ENCODE measurements around the gene PLK5.
"Not testable (repeated sequence)": the region's sequence is repeated elsewhere in the genome, so short reads cannot be mapped to it uniquely, and the experiment has no call there.

PLK5 gene, protein sequence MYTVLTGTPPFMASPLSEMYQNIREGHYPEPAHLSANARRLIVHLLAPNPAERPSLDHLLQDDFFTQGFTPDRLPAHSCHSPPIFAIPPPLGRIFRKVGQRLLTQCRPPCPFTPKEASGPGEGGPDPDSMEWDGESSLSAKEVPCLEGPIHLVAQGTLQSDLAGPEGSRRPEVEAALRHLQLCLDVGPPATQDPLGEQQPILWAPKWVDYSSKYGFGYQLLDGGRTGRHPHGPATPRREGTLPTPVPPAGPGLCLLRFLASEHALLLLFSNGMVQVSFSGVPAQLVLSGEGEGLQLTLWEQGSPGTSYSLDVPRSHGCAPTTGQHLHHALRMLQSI

DNA sequence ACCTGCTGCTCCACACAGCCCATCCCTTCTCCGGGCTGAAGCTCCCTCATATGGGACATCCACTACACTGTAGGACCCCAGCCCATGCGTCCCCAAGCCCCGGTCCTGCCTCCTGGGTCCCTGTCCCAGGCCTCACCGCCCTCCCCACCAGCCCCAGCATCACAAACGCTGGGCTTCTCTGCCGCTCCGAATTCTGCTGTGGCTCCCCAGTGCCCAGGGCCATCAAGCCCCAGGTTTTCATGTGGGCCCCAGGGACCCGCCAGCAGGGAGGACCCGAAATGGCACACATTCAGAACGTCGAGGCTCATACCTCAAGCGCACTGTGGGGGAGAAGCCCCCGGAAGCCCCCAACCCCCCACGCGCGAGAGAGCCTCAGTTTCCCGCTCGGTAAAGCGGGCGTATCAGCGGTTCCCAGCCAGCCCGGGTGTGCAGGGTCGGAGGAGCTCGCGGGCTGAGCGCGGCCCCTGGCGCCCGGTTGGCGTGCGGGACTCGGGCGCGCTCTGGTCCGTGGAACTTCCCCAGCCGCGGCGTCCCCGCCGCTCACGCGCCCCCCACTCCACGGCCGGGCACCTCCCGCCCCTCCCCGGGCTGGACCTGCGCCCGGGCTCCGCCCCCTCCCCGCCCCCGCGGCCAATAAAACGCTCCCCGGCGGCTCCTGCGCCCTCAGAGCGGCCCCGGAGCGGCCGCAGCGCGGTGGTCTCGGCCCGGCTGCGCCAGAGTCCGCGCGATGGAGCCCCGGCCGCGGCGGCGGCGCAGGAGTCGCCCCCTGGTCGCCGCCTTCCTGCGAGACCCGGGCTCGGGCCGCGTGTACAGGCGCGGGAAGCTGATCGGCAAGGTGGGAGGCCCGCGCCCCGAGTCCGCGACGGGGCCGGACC is at the start of gene PLK5:
Gene PLK5, plus strand, starts transcription at position 666 of the 875 bp plus-strand sequence. CDS start 2,920 bp downstream, outside the sequence.
- Histone ChIP-seq H3K27ac (ENCODE audit: low read length) (no peak within 1 kb of the TSS), H3K36me3 (ENCODE audit: control insufficient read depth, low read depth, low read length) (no peaks in the 10 kb centered on the region), H3K27me3 (ENCODE audit: control insufficient read depth, insufficient read depth, low read length) (peaks cover 46% of the 10 kb centered on the region), H3K9ac (ENCODE audit: low read length) (no peak within 1 kb of the TSS), H3K4me1 (ENCODE audit: control insufficient read depth, low read depth, low read length) (no peaks in the 10 kb centered on the region), H3K9me3 (ENCODE audit: control insufficient read depth, low read depth, low read length) (no peaks in the 10 kb centered on the region), H3K4me3 (ENCODE audit: low read length) (peak within 1 kb of the TSS; percentile 12)

GRCh38 chr19:1474765-1475351 is 49.0 kb upstream of the PLK5 start:
- no peaks in the 10 kb centered on the region for H3K36me3 ChIP-seq (ENCODE audit: control insufficient read depth, low read depth, low read length)

GRCh38 chr19:1475751-1476437 is 48.0 kb upstream of the PLK5 start:
- Histone ChIP-seq H3K9ac (ENCODE audit: low read length) (no peak overlapping the region), H3K27me3 (ENCODE audit: control insufficient read depth, insufficient read depth, low read length) (peaks cover 30% of the 10 kb centered on the region), H3K9me3 (ENCODE audit: control insufficient read depth, low read depth, low read length) (no peaks in the 10 kb centered on the region), H3K27ac (ENCODE audit: low read length) (no peak overlapping the region), H3K36me3 (ENCODE audit: control insufficient read depth, low read depth, low read length) (no peaks in the 10 kb centered on the region), H3K4me3 (ENCODE audit: low read length) (no peak overlapping the region), H3K4me1 (ENCODE audit: control insufficient read depth, low read depth, low read length) (no peaks in the 10 kb centered on the region)

More at GRCh38 chr19:1474765-1475351, 49.0 kb upstream of the PLK5 start:
- no peaks in the 10 kb centered on the region for H3K9me3 ChIP-seq (ENCODE audit: control insufficient read depth, low read depth, low read length)
- no peak overlapping the region for H3K4me3 ChIP-seq (ENCODE audit: low read length)
- no peak overlapping the region for H3K27ac ChIP-seq (ENCODE audit: low read length)
- H3K4me1 ChIP-seq (ENCODE audit: control insufficient read depth, low read depth, low read length) = no peaks in the 10 kb centered on the region
- H3K9ac ChIP-seq (ENCODE audit: low read length) = no peak overlapping the region
- peaks cover 40% of the 10 kb centered on the region for H3K27me3 ChIP-seq (ENCODE audit: control insufficient read depth, insufficient read depth, low read length)

DNA sequence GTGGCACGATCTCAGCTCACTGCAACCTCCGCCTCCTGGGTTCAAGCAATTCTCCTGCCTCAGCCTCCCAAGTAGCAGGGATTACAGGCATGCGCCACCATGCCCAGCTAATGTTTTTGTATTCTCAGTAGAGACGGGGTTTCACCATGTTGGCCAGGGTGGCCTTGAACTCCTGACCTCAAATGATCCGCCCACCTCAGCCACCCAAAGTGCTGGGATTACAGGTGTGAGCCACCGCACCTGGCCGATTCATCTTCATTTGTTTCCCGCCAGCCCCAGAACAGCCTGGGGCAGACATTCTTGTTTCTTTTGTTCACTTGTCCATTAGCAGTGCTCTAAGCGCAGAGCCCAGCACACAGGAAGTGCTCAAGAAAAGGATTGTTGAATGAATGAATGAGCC is 46.8 kb upstream of the PLK5 start:
- H3K4me1 ChIP-seq (ENCODE audit: control insufficient read depth, low read depth, low read length); H3K9me3 ChIP-seq (ENCODE audit: control insufficient read depth, low read depth, low read length); H3K27ac ChIP-seq (ENCODE audit: low read length); H3K36me3 ChIP-seq (ENCODE audit: control insufficient read depth, low read depth, low read length); H3K4me3 ChIP-seq (ENCODE audit: low read length); H3K9ac ChIP-seq (ENCODE audit: low read length): not testable (repeated sequence)
- peaks cover 19% of the 10 kb centered on the region for H3K27me3 ChIP-seq (ENCODE audit: control insufficient read depth, insufficient read depth, low read length)

- peak within 1 kb of the TSS; percentile 61 for H3K9ac ChIP-seq (ENCODE audit: low read length)
- no peaks in the 10 kb centered on the region for H3K4me1 ChIP-seq (ENCODE audit: control insufficient read depth, low read depth, low read length)
- no peaks in the 10 kb centered on the region for H3K36me3 ChIP-seq (ENCODE audit: control insufficient read depth, low read depth, low read length)
- no peaks in the 10 kb centered on the region for H3K27me3 ChIP-seq (ENCODE audit: control insufficient read depth, insufficient read depth, low read length)
- H3K9me3 ChIP-seq (ENCODE audit: control insufficient read depth, low read depth, low read length) = no peaks in the 10 kb centered on the region
- peak within 1 kb of the TSS; percentile 89 for H3K27ac ChIP-seq (ENCODE audit: low read length)
- H3K4me3 ChIP-seq (ENCODE audit: low read length) = peak within 1 kb of the TSS; percentile 80
Measured at GRCh38 chr19:1478934-1479707, 44.8 kb upstream of the PLK5 start, which contains the start of gene C19orf25. Gene C19orf25, minus strand, starts transcription at chr19:1479215. Its CDS starts 312 bp downstream, at chr19:1478903.

- Histone ChIP-seq H3K4me1 (ENCODE audit: control insufficient read depth, low read depth, low read length) (no peaks in the 10 kb centered on the region), H3K36me3 (ENCODE audit: control insufficient read depth, low read depth, low read length) (no peaks in the 10 kb centered on the region), H3K27ac (ENCODE audit: low read length) (no peak overlapping the region), H3K9me3 (ENCODE audit: control insufficient read depth, low read depth, low read length) (no peaks in the 10 kb centered on the region), H3K27me3 (ENCODE audit: control insufficient read depth, insufficient read depth, low read length) (no peaks in the 10 kb centered on the region), H3K4me3 (ENCODE audit: low read length) (no peak overlapping the region), H3K9ac (ENCODE audit: low read length) (no peak overlapping the region)
Measured at GRCh38 chr19:1481224-1481892, 42.5 kb upstream of the PLK5 start.

DNA sequence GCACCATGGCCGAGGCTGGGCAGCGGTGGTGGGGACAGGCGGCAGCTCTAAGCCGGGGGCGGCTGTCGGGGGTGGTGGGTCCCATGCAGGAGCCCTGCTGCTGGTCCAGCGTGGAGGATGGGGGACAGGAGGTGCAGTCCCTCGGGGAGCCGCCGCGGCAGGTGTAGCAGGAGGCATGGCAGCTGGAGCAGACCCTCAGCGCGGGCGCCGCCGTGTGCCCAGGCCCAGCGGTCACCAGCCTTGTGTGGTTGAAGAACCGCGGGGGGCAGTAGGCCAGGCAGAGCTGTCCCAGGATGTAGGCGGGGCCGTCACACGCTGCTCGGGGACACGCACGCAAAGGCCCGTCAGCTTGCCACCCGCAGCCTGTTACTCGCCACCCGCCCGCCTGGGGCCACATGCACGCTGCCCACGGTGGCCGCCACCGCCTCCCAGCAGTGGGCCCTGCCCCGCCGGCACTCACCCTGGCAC is 42.0 kb upstream of the PLK5 start:
- Histone ChIP-seq H3K36me3 (ENCODE audit: control insufficient read depth, low read depth, low read length) (no peaks in the 10 kb centered on the region), H3K9me3 (ENCODE audit: control insufficient read depth, low read depth, low read length) (no peaks in the 10 kb centered on the region), H3K9ac (ENCODE audit: low read length) (no peak overlapping the region), H3K27me3 (ENCODE audit: control insufficient read depth, insufficient read depth, low read length) (no peaks in the 10 kb centered on the region), H3K27ac (ENCODE audit: low read length) (no peak overlapping the region), H3K4me3 (ENCODE audit: low read length) (no peak overlapping the region), H3K4me1 (ENCODE audit: control insufficient read depth, low read depth, low read length) (no peaks in the 10 kb centered on the region)

- Histone ChIP-seq H3K27ac (ENCODE audit: low read length) (no peak overlapping the region), H3K4me1 (ENCODE audit: control insufficient read depth, low read depth, low read length) (no peaks in the 10 kb centered on the region), H3K4me3 (ENCODE audit: low read length) (no peak overlapping the region), H3K36me3 (ENCODE audit: control insufficient read depth, low read depth, low read length) (no peaks in the 10 kb centered on the region), H3K9me3 (ENCODE audit: control insufficient read depth, low read depth, low read length) (no peaks in the 10 kb centered on the region), H3K9ac (ENCODE audit: low read length) (no peak overlapping the region), H3K27me3 (ENCODE audit: control insufficient read depth, insufficient read depth, low read length) (no peaks in the 10 kb centered on the region)
Measured at GRCh38 chr19:1482361-1483130, 41.3 kb upstream of the PLK5 start.

GRCh38 chr19:1483131-1483978 is 40.5 kb upstream of the PLK5 start:
- H3K36me3 ChIP-seq (ENCODE audit: control insufficient read depth, low read depth, low read length) = no peaks in the 10 kb centered on the region
- no peaks in the 10 kb centered on the region for H3K4me1 ChIP-seq (ENCODE audit: control insufficient read depth, low read depth, low read length)
- H3K9me3 ChIP-seq (ENCODE audit: control insufficient read depth, low read depth, low read length) = no peaks in the 10 kb centered on the region
- H3K4me3 ChIP-seq (ENCODE audit: low read length) = no peak overlapping the region
- H3K9ac ChIP-seq (ENCODE audit: low read length) = no peak overlapping the region
- no peak overlapping the region for H3K27ac ChIP-seq (ENCODE audit: low read length)
- no peaks in the 10 kb centered on the region for H3K27me3 ChIP-seq (ENCODE audit: control insufficient read depth, insufficient read depth, low read length)
